ENCODE data around the gene OR11H1. TPM values are rescaled to one million over a fixed set of nuclear protein-coding genes. Genes with fewer than 3 reads are reported as not detected.
"Not testable (repeated sequence)": the region's sequence is repeated elsewhere in the genome, so short reads cannot be mapped to it uniquely, and the experiment has no call there.

OR11H1 gene
- total and polyA plus RNA-seq, 2 donors (not counting 1 experiment from before 2014, with no cell fraction given) = not detected

DNA sequence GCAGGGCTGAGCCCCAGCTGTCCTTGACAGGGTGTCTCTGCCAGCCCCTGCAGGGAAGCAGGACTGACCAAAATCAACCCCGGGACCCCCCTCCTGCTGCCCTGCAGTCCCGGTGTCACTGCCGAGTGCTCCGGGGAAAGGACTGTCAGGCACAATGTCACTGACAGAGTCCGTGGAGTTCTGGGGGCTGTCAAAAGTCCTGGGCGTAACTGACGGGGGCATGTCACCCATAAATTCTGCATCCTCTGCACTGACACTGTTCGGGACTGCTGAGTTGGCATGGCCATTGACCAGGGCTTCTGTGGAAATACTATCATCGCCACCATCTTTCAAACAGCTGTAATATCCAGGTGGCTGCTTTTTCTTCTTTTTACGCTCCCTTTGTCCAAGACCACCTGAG, 35.5 kb downstream of the OR11H1 start:
- H2AFZ ChIP-seq (ENCODE audit: insufficient read depth, low read depth, low read length, poor library complexity, severe bottlenecking); H3K9ac ChIP-seq (ENCODE audit: low read length); H3K27ac Mint-ChIP-seq; H3K27ac ChIP-seq (ENCODE audit: low read length in 2 of 2); H3K4me1 ChIP-seq (ENCODE audit: control insufficient read depth in 2 of 2, insufficient read depth in 2 of 2, low read length in 2 of 2); CTCF ChIA-PET; H3K9me3 ChIP-seq (ENCODE audit: control extremely low read depth in 1 of 3, control insufficient read depth in 2 of 3, insufficient read depth in 1 of 3, low read length in 2 of 3); H3K27me3 Mint-ChIP-seq; H3K9me3 Mint-ChIP-seq (ENCODE audit: insufficient read depth); H3K4me3 ChIP-seq (ENCODE audit: control extremely low read depth in 1 of 5, extremely low read depth in 1 of 5, insufficient read depth in 1 of 5, low read depth in 2 of 5, low read length in 4 of 5); H3K36me3 ChIP-seq (replicated peaks in 1 of 2; ENCODE audit: control extremely low read depth in 1 of 2, control insufficient read depth in 1 of 2, extremely low read depth in 1 of 2, insufficient read depth in 2 of 2, low read length in 1 of 2); POLR2A ChIA-PET; H3K4me1 Mint-ChIP-seq; intact Hi-C loops (cut with micrococcal nuclease); DNase-seq; H3K27me3 ChIP-seq (replicated peaks in 1 of 4; ENCODE audit: control extremely low read depth in 1 of 4, control insufficient read depth in 3 of 4, insufficient read depth in 4 of 4, low read length in 3 of 4); ATAC-seq (ENCODE audit: low read depth); H3K79me2 ChIP-seq (ENCODE audit: control insufficient read depth, insufficient read depth, low read length); H3K4me3 Mint-ChIP-seq; H3K4me2 ChIP-seq (replicated peaks; ENCODE audit: low read depth, low read length, poor library complexity, severe bottlenecking); H4K20me1 ChIP-seq (ENCODE audit: control insufficient read depth, insufficient read depth, low read length, poor library complexity, severe bottlenecking): not testable (repeated sequence)
- 69% methylated on average over 7 of the region's 10 CpGs for WGBS (ENCODE audit: insufficient coverage)

DNA sequence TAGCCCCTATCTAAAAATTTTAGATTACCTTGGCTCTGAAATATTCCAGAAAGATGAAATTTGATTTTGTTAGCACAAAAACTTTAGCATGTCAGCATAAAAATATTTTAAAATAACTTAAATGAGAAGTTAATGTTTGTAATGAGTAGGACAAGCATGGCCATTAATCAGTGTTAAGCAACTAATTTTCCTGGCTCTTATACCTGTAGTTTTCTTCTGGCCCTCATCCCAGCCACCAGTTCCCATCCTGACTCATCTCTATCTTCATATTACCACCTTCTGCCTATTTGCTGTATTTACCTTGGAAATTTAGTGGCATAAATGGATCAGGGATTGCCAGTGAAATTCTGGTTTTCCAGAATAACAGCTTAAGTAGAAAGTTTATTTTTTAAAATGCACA, 37.1 kb downstream of the OR11H1 start:
- intact Hi-C loops (cut with micrococcal nuclease); POLR2A ChIA-PET: not testable (repeated sequence)

More for the DNA sequence above, 37.1 kb downstream of the OR11H1 start:
- H3K4me3 ChIP-seq (ENCODE audit: control extremely low read depth in 1 of 5, extremely low read depth in 1 of 5, insufficient read depth in 1 of 5, low read depth in 2 of 5, low read length in 4 of 5); H2AFZ ChIP-seq (ENCODE audit: insufficient read depth, low read depth, low read length, poor library complexity, severe bottlenecking); H3K27ac ChIP-seq (ENCODE audit: low read length in 2 of 2); ATAC-seq (ENCODE audit: low read depth); H3K9me3 Mint-ChIP-seq (ENCODE audit: insufficient read depth); H3K79me2 ChIP-seq (ENCODE audit: control insufficient read depth, insufficient read depth, low read length); H3K27ac Mint-ChIP-seq; CTCF ChIA-PET; H3K27me3 ChIP-seq (replicated peaks in 1 of 4; ENCODE audit: control extremely low read depth in 1 of 4, control insufficient read depth in 3 of 4, insufficient read depth in 4 of 4, low read length in 3 of 4); H3K4me3 Mint-ChIP-seq; H3K4me2 ChIP-seq (replicated peaks; ENCODE audit: low read depth, low read length, poor library complexity, severe bottlenecking); DNase-seq; H3K4me1 Mint-ChIP-seq; H3K4me1 ChIP-seq (ENCODE audit: control insufficient read depth in 2 of 2, insufficient read depth in 2 of 2, low read length in 2 of 2); H3K27me3 Mint-ChIP-seq; H3K9ac ChIP-seq (ENCODE audit: low read length); H3K9me3 ChIP-seq (ENCODE audit: control extremely low read depth in 1 of 3, control insufficient read depth in 2 of 3, insufficient read depth in 1 of 3, low read length in 2 of 3); H3K36me3 ChIP-seq (replicated peaks in 1 of 2; ENCODE audit: control extremely low read depth in 1 of 2, control insufficient read depth in 1 of 2, extremely low read depth in 1 of 2, insufficient read depth in 2 of 2, low read length in 1 of 2); H4K20me1 ChIP-seq (ENCODE audit: control insufficient read depth, insufficient read depth, low read length, poor library complexity, severe bottlenecking): not testable (repeated sequence)

Other genes with a start within 250 kb of the OR11H1 start
- not detected in 2 replicates for gene POTEH, start 161.8 kb downstream of the OR11H1 start, total RNA-seq
- gene POTEH, start 161.8 kb downstream of the OR11H1 start, polyA plus RNA-seq = 0.24 TPM in 1 of 2 replicates, not detected in the other